HG02885 (cell line): ENCODE results near the gene LTBP2.

Experiments used
- ATAC-seq: cut with Tn5 transposase; IDR thresholded peaks from one replicate; pipeline ENCODE4 v1.9.1; 2021; ENCODE audit warnings: mild to moderate bottlenecking; ENCODE audit not compliant: unreplicated experiment, poor library complexity

LTBP2 gene

GRCh38 chr14:74594029-74594428, 18.0 kb downstream of the LTBP2 start:
- no peak for ATAC-seq

- no peak for ATAC-seq
Observed at GRCh38 chr14:74593241-74593953, 18.6 kb downstream of the LTBP2 start.

- ATAC-seq: no peak
Observed at GRCh38 chr14:74592476-74593201, 19.4 kb downstream of the LTBP2 start.

GRCh38 chr14:74591899-74592298, 20.1 kb downstream of the LTBP2 start:
- ATAC-seq: no peak

- no peak for ATAC-seq
Observed at GRCh38 chr14:74591394-74591793, 20.6 kb downstream of the LTBP2 start.

GRCh38 chr14:74589291-74589879, 22.7 kb downstream of the LTBP2 start:
- no peak for ATAC-seq

GRCh38 chr14:74587363-74587707, 24.7 kb downstream of the LTBP2 start:
- no peak for ATAC-seq

- no peak for ATAC-seq
Observed at GRCh38 chr14:74586681-74587362, 25.2 kb downstream of the LTBP2 start.

GRCh38 chr14:74585406-74586335, 26.4 kb downstream of the LTBP2 start:
- ATAC-seq: no peak

GRCh38 chr14:74584951-74585350, 27.1 kb downstream of the LTBP2 start:
- no peak for ATAC-seq

- ATAC-seq: no peak
Observed at GRCh38 chr14:74583689-74584434, 28.2 kb downstream of the LTBP2 start.

GRCh38 chr14:74582910-74583581, 29.0 kb downstream of the LTBP2 start:
- no peak for ATAC-seq

- no peak for ATAC-seq
Observed at GRCh38 chr14:74580275-74580672, 31.8 kb downstream of the LTBP2 start.

- no peak for ATAC-seq
Observed at GRCh38 chr14:74579447-74580274, 32.4 kb downstream of the LTBP2 start.

GRCh38 chr14:74578479-74578878, 33.6 kb downstream of the LTBP2 start:
- no peak for ATAC-seq

GRCh38 chr14:74577948-74578275, 34.1 kb downstream of the LTBP2 start:
- ATAC-seq: no peak

GRCh38 chr14:74577247-74577947, 34.6 kb downstream of the LTBP2 start:
- ATAC-seq: no peak
